ENCODE data around the gene DDIT3. TPM values are rescaled to one million over a fixed set of nuclear protein-coding genes. Genes with fewer than 3 reads are reported as not detected.

The DDIT3 gene
- total and polyA plus RNA-seq, 2 of the 8 experiments (the other 6 are each of a cell fraction or from before 2014, with no cell fraction given), result 4.9 to 5.7 TPM

GRCh38 chr12:57554897-57555296, 34.6 kb upstream of the DDIT3 start:
- ChIA-PET POLR2A (ENCODE audit: partially characterized antibody) (interaction anchor here (0.7 to 1.1 kb wide), 2 partner anchors 14 to 21 kb away, joined by 3 read pairs; no protein-coding TSS in a partner anchor), CTCF (ENCODE audit: partially characterized antibody) (interaction anchor here (0.7 to 1.0 kb wide), 3 partner anchors 29 to 342 kb away, joined by 3 to 4 read pairs (median 3); no protein-coding TSS in a partner anchor)
- H4K5ac ChIP-seq (ENCODE audit: insufficient read length, low read depth, low read length), result no peak overlapping the region
- no peak overlapping the region for H3K14ac ChIP-seq (ENCODE audit: insufficient read length)
- WGBS, 2 experiments (ENCODE audit: extremely low coverage in 1 of 2, insufficient coverage in 1 of 2, insufficient read length in 1 of 2, insufficient replicate concordance in 2 of 2, low coverage in 1 of 2, low lambda C conversion rate in 2 of 2, missing lambda C conversion rate in 1 of 2), result 85% methylated on average over 1 of the region's 1 CpG; no CpG with 5 or more reads in 1 of the 2 experiments
- H3K4me3 ChIP-seq (ENCODE audit: extremely low read depth in 1 of 4, insufficient read depth in 2 of 4, low read depth in 3 of 4, low read length in 4 of 4), result no peak overlapping the region
- no peaks in the 10 kb centered on the region for H3K27me3 ChIP-seq (replicated peaks in 1 of 4; ENCODE audit: control insufficient read depth in 3 of 4, extremely low read depth in 1 of 4, insufficient read depth in 3 of 4, low read length in 3 of 4)
- peaks cover 9% of the 10 kb centered on the region for H3K23me2 ChIP-seq (ENCODE audit: low read depth, low read length)
- H3K9ac ChIP-seq (replicated peaks in 1 of 4; ENCODE audit: extremely low read depth in 1 of 4, low read depth in 3 of 4, low read length in 3 of 4), result no peak overlapping the region
- no peak overlapping the region for H3K27ac ChIP-seq (ENCODE audit: low read depth, low read length)
- H3K9me3 ChIP-seq (ENCODE audit: insufficient read depth in 2 of 2, low read depth in 1 of 2, low read length in 1 of 2), result no peaks in the 10 kb centered on the region
- H2BK15ac ChIP-seq (ENCODE audit: low read length), result no peak overlapping the region
- H2BK5ac ChIP-seq (ENCODE audit: low read depth, low read length), result no peak overlapping the region
- H3K4me1 ChIP-seq (replicated peaks in 1 of 4; ENCODE audit: control insufficient read depth in 3 of 4, insufficient read depth in 4 of 4, low read length in 3 of 4), result peaks cover 2 to 15% (median 7%) of the 10 kb centered on the region in 4 experiments; a peak in 6 of 7 replicates
- no peak overlapping the region for H3K4me2 ChIP-seq (ENCODE audit: insufficient read depth in 1 of 2, low read depth in 2 of 2, low read length in 2 of 2)
- H2BK12ac ChIP-seq (ENCODE audit: low read depth, low read length), result no peak overlapping the region
- peaks cover 7 to 9% of the 10 kb centered on the region in 2 experiments for H4K20me1 ChIP-seq (replicated peaks in 1 of 2; ENCODE audit: control insufficient read depth in 1 of 2, insufficient read depth in 2 of 2, low read length in 2 of 2)
- H2AK5ac ChIP-seq (ENCODE audit: low read depth, low read length), result no peak overlapping the region
- H3K4ac ChIP-seq (replicated peaks; ENCODE audit: insufficient read length, low read depth, low read length), result no peak overlapping the region
- no peak overlapping the region for H2BK20ac ChIP-seq (ENCODE audit: low read length)
- no peaks in the 10 kb centered on the region; a peak in 1 of 8 replicates for H3K36me3 ChIP-seq (ENCODE audit: control insufficient read depth in 2 of 4, insufficient read depth in 4 of 4, low read length in 3 of 4)
- H2BK120ac ChIP-seq (replicated peaks; ENCODE audit: low read depth, low read length), result no peak overlapping the region
- no peak overlapping the region for H4K8ac ChIP-seq (ENCODE audit: extremely low read depth, insufficient read depth, low read length)
- TF ChIP-seq NRF1 (IDR thresholded peaks at IDR 0.05; ENCODE audit: low read depth, low read length) (no peak), SUZ12 (IDR thresholded peaks at IDR 0.05; ENCODE audit: low read length) (no peak), CBX8 (IDR thresholded peaks at IDR 0.05; ENCODE audit: borderline replicate concordance, low read depth, low read length) (no peak), RXRA (IDR thresholded peaks at IDR 0.05; ENCODE audit: insufficient read depth, low read depth, low read length) (no peak), USF2 (IDR thresholded peaks at IDR 0.05; ENCODE audit: low read length) (no peak), KDM5A (IDR thresholded peaks at IDR 0.05; ENCODE audit: low read length) (no peak), RAD21 (IDR thresholded peaks at IDR 0.05 in 1 of 2, conservative IDR thresholded peaks at IDR 0.05 in 1 of 2; ENCODE audit: low read depth in 2 of 2, low read length in 2 of 2) (no peak), E2F6 (IDR thresholded peaks at IDR 0.05) (no peak), CEBPB (IDR thresholded peaks at IDR 0.05; ENCODE audit: low read depth, low read length) (no peak)
- H3K56ac ChIP-seq (replicated peaks; ENCODE audit: insufficient read length, low read depth, low read length), result no peak overlapping the region
- no peak overlapping the region for H3K23ac ChIP-seq (ENCODE audit: insufficient read length)
- H4K91ac ChIP-seq (replicated peaks; ENCODE audit: insufficient read length, low read length), result no peak overlapping the region
- FAIRE-seq (no peak), DNase-seq (ENCODE audit: low read depth in 1 of 2, low spot score in 2 of 2) (no peak)
- peaks cover 10% of the 10 kb centered on the region for H3K79me1 ChIP-seq (ENCODE audit: low read depth, low read length)
- H3K79me2 ChIP-seq (ENCODE audit: control insufficient read depth in 1 of 2, insufficient read depth in 2 of 2, low read length in 2 of 2), result peaks cover 0 to 38% of the 10 kb centered on the region in 2 experiments; a peak in 2 of 4 replicates
- no peak overlapping the region for H3K18ac ChIP-seq (ENCODE audit: extremely low read depth, low read length)
- H2AFZ ChIP-seq (ENCODE audit: low read length), result no peak overlapping the region

Data from H1 (cell line).